Activated CD4-positive, alpha-beta memory T cell treated with anti-CD3 and anti-CD28 coated beads for 36 hours (primary cell): ENCODE results near the gene NKAIN4. TPM values are rescaled to one million over a fixed set of nuclear protein-coding genes. Genes with fewer than 3 reads are reported as not detected.

Experiments
- CTCF ChIA-PET: fragments of 350-600 bp; sonication (Branson Sonifier 250); formaldehyde crosslinking; loops from one replicate; lab custom pipeline; 2021; ENCODE audit warnings: antibody characterized with exemption, inconsistent platforms; lab: Charles Lee
- POLR2A ChIA-PET: fragments of 350-600 bp; sonication (Branson Sonifier 250); formaldehyde crosslinking; loops from one replicate; lab custom pipeline; 2021; ENCODE audit warnings: antibody characterized with exemption; lab: Charles Lee
- DNase-seq: peaks from one replicate; pipeline ENCODE4 v3.0.0-alpha.2; 2020
- H3K27ac Mint-ChIP-seq: one replicate; pipeline ENCODE4 v1.8.0; 2021; ENCODE audit warnings: mixed read lengths
- H3K27me3 Mint-ChIP-seq: one replicate; pipeline ENCODE4 v1.8.0; 2021; ENCODE audit warnings: mixed read lengths
- H3K36me3 Mint-ChIP-seq: one replicate; pipeline ENCODE4 v1.8.0; 2021; ENCODE audit warnings: mixed read lengths
- H3K4me1 Mint-ChIP-seq: one replicate; pipeline ENCODE4 v1.8.0; 2021; ENCODE audit warnings: low read depth, mixed read lengths
- H3K4me3 Mint-ChIP-seq: one replicate; pipeline ENCODE4 v1.8.0; 2021; ENCODE audit warnings: mild to moderate bottlenecking, mixed read lengths
- H3K9me3 Mint-ChIP-seq: one replicate; pipeline ENCODE4 v1.8.0; 2021; ENCODE audit warnings: mixed read lengths
- intact Hi-C: fragments of 100-400 bp; cut with micrococcal nuclease; formaldehyde crosslinking; loops from one replicate; pipeline ENCODE4 v1.15.1; 2023
- total RNA-seq, 2 experiments: library from RNA; stranded (reverse); gene quantifications; one replicate each; pipeline ENCODE4 v1.2.3, GENCODE V29; 2021

The NKAIN4 gene
- total RNA-seq, 2 experiments from 2014 or later = not detected

DNA sequence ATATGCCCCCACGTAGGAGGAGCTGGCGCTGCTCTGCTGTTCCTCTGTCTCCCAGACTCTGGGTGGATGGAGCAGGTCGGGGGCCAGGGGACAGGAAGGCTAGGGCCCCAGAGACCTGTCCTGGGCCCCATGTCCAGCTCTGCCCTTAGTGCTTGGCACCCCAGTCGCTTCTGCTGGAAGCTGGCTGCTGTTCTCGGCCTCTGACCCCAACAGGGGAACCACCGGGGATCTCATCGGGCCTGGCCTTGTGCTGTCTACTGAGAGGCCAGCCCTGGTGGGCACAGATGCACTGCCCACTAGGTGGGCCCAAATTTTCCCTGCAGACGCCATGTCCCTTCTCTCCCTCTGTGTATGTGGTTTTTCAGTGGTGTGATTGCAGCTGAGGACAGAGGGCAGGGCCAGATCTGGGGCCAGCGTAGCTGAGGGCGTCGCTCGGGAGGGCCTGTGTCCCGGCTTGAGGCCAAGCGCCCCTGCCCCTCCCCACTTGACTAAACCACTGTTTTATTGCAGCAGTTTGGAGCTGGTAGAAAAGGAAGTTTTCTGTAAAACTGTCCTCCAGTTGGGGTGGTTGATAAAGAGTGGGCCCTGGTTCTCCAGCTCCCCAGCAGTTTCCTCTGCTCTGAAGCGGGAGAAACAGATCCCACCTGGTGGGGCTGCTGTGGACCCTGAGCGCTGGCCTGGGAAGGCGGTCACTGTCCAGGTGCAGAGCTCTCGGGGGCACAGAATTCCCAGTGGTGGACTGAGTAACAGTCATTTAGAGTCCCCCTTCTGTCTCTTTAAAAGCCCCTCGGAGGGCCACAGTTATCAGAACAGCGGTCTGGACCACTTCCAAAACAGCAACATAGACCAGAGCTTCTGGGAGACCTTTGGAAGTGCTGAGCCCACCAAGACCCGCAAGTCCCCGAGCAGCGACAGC is 32.8 kb upstream of the NKAIN4 start:
- POLR2A ChIA-PET = interaction anchor here (1.4 kb wide), 1 partner anchor 14 kb away, joined by 6 read pairs; the partner anchor contains the start of gene ARFGAP1

GRCh38 chr20:63285636-63286615 is 31.7 kb upstream of the NKAIN4 start:
- intact Hi-C loops = no loop called here
- H3K36me3 Mint-ChIP-seq = peaks cover 10% of the 10 kb centered on the region
- ChIA-PET POLR2A (no interaction called here), CTCF (interaction anchor here (1.3 kb wide), 1 partner anchor 96 kb away, joined by 3 read pairs; no protein-coding TSS in a partner anchor)
- no peak overlapping the region for H3K4me3 Mint-ChIP-seq
- no peaks in the 10 kb centered on the region for H3K9me3 Mint-ChIP-seq
- no peak for DNase-seq
- H3K27me3 Mint-ChIP-seq = no peaks in the 10 kb centered on the region
- no peak overlapping the region for H3K27ac Mint-ChIP-seq
- H3K4me1 Mint-ChIP-seq = peaks cover 4% of the 10 kb centered on the region

More for the DNA sequence above, 32.8 kb upstream of the NKAIN4 start:
- no peaks in the 10 kb centered on the region for H3K27me3 Mint-ChIP-seq
- no peak for DNase-seq
- no peaks in the 10 kb centered on the region for H3K9me3 Mint-ChIP-seq
- intact Hi-C loops = no loop called here
- CTCF ChIA-PET = no interaction called here
- H3K36me3 Mint-ChIP-seq = peaks cover 10% of the 10 kb centered on the region
- H3K27ac Mint-ChIP-seq = no peak overlapping the region
- H3K4me3 Mint-ChIP-seq = no peak overlapping the region
- H3K4me1 Mint-ChIP-seq = peaks cover 4% of the 10 kb centered on the region

- Mint-ChIP-seq H3K36me3 (peaks cover 12% of the 10 kb centered on the region), H3K9me3 (no peaks in the 10 kb centered on the region)
- CTCF ChIA-PET = interaction anchor here (1.0 to 1.3 kb wide), 2 partner anchors 25 to 96 kb away, joined by 3 read pairs; no protein-coding TSS in a partner anchor
These were observed 30.8 kb upstream of the NKAIN4 start for GRCh38 chr20:63284981-63285524.

GRCh38 chr20:63284544-63284949 is 30.3 kb upstream of the NKAIN4 start:
- DNase-seq = peak; percentile 28
- H3K9me3 Mint-ChIP-seq = no peaks in the 10 kb centered on the region
- peaks cover 12% of the 10 kb centered on the region for H3K36me3 Mint-ChIP-seq
- no peaks in the 10 kb centered on the region for H3K27me3 Mint-ChIP-seq
- H3K27ac Mint-ChIP-seq = peak overlapping the region; percentile 39
- POLR2A ChIA-PET = no interaction called here
- intact Hi-C loops = no loop called here
- CTCF ChIA-PET = interaction anchor here (1.0 kb wide), 1 partner anchor 26 kb away, joined by 3 read pairs; no protein-coding TSS in a partner anchor
- peak overlapping the region; percentile 69 for H3K4me3 Mint-ChIP-seq
- peaks cover 4% of the 10 kb centered on the region for H3K4me1 Mint-ChIP-seq

More at GRCh38 chr20:63284981-63285524, 30.8 kb upstream of the NKAIN4 start:
- intact Hi-C loops = no loop called here
- Mint-ChIP-seq H3K27me3 (no peaks in the 10 kb centered on the region), H3K27ac (no peak overlapping the region), H3K4me1 (peaks cover 4% of the 10 kb centered on the region), H3K4me3 (peak overlapping the region; percentile 69)
- no peak for DNase-seq
- POLR2A ChIA-PET = no interaction called here

DNA sequence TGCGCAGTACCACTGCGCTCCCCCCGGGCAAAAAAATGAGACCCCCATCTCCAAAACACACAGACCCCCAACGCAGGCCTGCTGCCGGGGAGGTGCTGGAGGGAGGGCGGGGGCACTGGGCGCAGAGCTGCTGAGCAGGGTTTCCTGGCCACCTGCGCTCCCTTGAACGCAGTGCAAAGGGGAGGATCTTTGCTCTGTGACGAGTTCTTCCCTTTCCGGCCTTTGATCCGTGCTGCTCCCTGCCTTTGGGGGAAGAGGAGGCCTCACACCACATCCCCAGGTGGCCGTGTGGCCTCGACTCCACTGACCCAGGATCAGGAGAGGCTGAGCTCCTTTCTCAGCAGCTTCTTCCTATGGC is 29.8 kb upstream of the NKAIN4 start:
- ChIA-PET CTCF (interaction anchor here (1.0 kb wide), 1 partner anchor 26 kb away, joined by 3 read pairs; no protein-coding TSS in a partner anchor), POLR2A (no interaction called here)
- peak overlapping the region; percentile 62 for H3K27ac Mint-ChIP-seq
- intact Hi-C loops = no loop called here
- H3K4me1 Mint-ChIP-seq = peaks cover 4% of the 10 kb centered on the region
- H3K36me3 Mint-ChIP-seq = peaks cover 14% of the 10 kb centered on the region
- H3K9me3 Mint-ChIP-seq = no peaks in the 10 kb centered on the region
- DNase-seq = peak; percentile 44
- peak overlapping the region; percentile 63 for H3K4me3 Mint-ChIP-seq
- H3K27me3 Mint-ChIP-seq = no peaks in the 10 kb centered on the region

DNA sequence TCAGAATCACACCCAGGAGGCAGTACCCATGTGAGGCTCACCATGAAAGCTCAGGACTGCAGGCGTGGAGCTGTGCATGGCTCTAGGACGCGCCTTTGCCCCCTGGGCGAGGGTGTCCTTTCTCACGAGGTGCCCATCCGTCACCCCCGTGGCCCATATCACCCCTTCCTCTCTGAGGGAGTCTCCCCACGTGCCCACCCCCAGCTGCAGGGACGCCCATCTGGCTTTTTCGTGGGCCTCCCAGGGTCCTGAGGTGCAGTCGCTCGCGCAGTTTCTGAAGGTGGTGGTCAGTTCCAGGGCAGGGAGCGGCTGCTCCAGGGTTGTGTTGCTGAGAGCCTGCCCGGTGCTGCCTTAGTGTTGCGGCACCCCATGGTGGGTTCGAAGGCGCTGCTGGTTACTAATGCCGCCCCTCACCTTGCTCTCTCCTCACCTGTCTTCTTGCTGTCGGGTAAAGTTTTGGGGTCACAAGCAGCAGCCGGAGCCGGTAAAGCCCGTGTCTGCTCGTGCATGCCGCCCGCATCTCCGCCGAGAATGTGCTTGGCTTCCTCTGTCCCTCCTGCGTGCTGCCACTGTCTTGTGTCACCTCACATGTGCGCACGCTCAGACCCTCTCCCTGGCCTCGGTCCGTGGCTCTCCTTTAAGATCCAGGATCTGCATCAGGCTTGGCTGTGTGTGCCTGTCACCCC is 29.3 kb upstream of the NKAIN4 start:
- Mint-ChIP-seq H3K36me3 (peaks cover 11% of the 10 kb centered on the region), H3K4me3 (peak overlapping the region; percentile 63), H3K4me1 (peaks cover 4% of the 10 kb centered on the region), H3K27ac (peak overlapping the region; percentile 62), H3K9me3 (no peaks in the 10 kb centered on the region), H3K27me3 (no peaks in the 10 kb centered on the region)
- CTCF ChIA-PET = no interaction called here
- POLR2A ChIA-PET = no interaction called here
- DNase-seq = no peak
- intact Hi-C loops = no loop called here

- Mint-ChIP-seq H3K27me3 (no peaks in the 10 kb centered on the region), H3K4me3 (no peak overlapping the region), H3K4me1 (peaks cover 4% of the 10 kb centered on the region), H3K27ac (no peak overlapping the region), H3K36me3 (peaks cover 13% of the 10 kb centered on the region), H3K9me3 (no peaks in the 10 kb centered on the region)
- ChIA-PET POLR2A (no interaction called here), CTCF (no interaction called here)
- DNase-seq = no peak
- intact Hi-C loops = no loop called here
These were observed 28.7 kb upstream of the NKAIN4 start for GRCh38 chr20:63282946-63283345.

GRCh38 chr20:63281742-63282665 is 27.7 kb upstream of the NKAIN4 start:
- Mint-ChIP-seq H3K36me3 (peaks cover 12% of the 10 kb centered on the region), H3K9me3 (no peaks in the 10 kb centered on the region), H3K27me3 (no peaks in the 10 kb centered on the region), H3K4me3 (no peak overlapping the region), H3K4me1 (peaks cover 4% of the 10 kb centered on the region), H3K27ac (no peak overlapping the region)
- intact Hi-C loops = no loop called here
- POLR2A ChIA-PET = no interaction called here
- no peak for DNase-seq
- CTCF ChIA-PET = interaction anchor here (1.3 kb wide), 1 partner anchor 9 kb away, joined by 5 read pairs; the partner anchor contains the start of gene ARFGAP1

- Mint-ChIP-seq H3K27me3 (no peaks in the 10 kb centered on the region), H3K4me1 (peaks cover 4% of the 10 kb centered on the region), H3K27ac (no peak overlapping the region), H3K4me3 (no peak overlapping the region), H3K36me3 (peaks cover 14% of the 10 kb centered on the region), H3K9me3 (no peaks in the 10 kb centered on the region)
- POLR2A ChIA-PET = no interaction called here
- intact Hi-C loops = no loop called here
- CTCF ChIA-PET = interaction anchor here (1.0 to 1.7 kb wide), 3 partner anchors 8 to 58 kb away, joined by 4 to 6 read pairs (median 5); partner anchors contain the start of gene ARFGAP1
- DNase-seq = no peak
These were observed 26.8 kb upstream of the NKAIN4 start for GRCh38 chr20:63280929-63281545.

DNA sequence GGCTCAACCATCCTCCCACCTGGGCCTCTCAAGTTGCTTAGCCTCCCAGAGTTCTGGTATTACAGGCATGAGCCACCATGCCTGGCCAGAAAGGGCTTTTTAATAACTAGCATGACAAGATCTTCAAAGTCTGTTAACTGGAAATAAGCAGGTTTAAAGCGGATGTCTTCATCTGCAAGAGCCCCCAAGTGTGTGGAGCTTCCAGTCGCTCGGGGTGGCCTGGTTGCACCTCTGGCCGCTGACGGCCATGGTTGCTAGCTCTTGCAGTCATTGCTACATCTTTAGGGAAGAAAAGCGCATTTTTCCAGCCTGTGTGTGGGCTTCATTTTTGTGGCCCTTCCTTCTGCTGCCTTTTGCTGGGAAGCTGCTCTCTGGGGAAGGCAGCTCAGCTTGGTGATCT is 26.1 kb upstream of the NKAIN4 start:
- Mint-ChIP-seq H3K36me3 (peaks cover 12% of the 10 kb centered on the region), H3K27me3 (no peaks in the 10 kb centered on the region), H3K9me3 (no peaks in the 10 kb centered on the region), H3K27ac (no peak overlapping the region), H3K4me3 (no peak overlapping the region), H3K4me1 (peaks cover 4% of the 10 kb centered on the region)
- ChIA-PET CTCF (interaction anchor here (0.7 to 1.7 kb wide), 3 partner anchors 29 to 57 kb away, joined by 3 to 6 read pairs (median 4); no protein-coding TSS in a partner anchor), POLR2A (no interaction called here)
- intact Hi-C loops = no loop called here
- DNase-seq = no peak
